Adipocyte (in vitro differentiated cells): ENCODE measurements around the gene LTO1.

Experiments used
- DNase-seq: peaks from one replicate; pipeline ENCODE4 v3.0.0-alpha.2; 2015; ENCODE audit warnings: low read depth
- H3K27me3 ChIP-seq: replicated peaks from 2 replicates; pipeline ENCODE4 v1.7.0; 2013; ENCODE audit warnings: mild to moderate bottlenecking, low read length, moderate library complexity; ENCODE audit not compliant: control insufficient read depth, insufficient read depth
- H3K36me3 ChIP-seq: 2 replicates; pipeline ENCODE4 v1.7.0; 2013; ENCODE audit warnings: low read length, mild to moderate bottlenecking, moderate library complexity; ENCODE audit not compliant: control insufficient read depth, insufficient read depth, severe bottlenecking
- H3K4me1 ChIP-seq: 2 replicates; pipeline ENCODE4 v1.7.0; 2013; ENCODE audit warnings: mild to moderate bottlenecking, low read length, moderate library complexity; ENCODE audit not compliant: control insufficient read depth, insufficient read depth
- H3K4me3 ChIP-seq: 2 replicates; pipeline ENCODE4 v1.7.0; 2013; ENCODE audit warnings: mild to moderate bottlenecking, low read length, moderate library complexity
- H3K9ac ChIP-seq: 2 replicates; pipeline ENCODE4 v1.7.0; 2013; ENCODE audit warnings: mild to moderate bottlenecking, low read length, moderate library complexity
- H3K9me3 ChIP-seq: 2 replicates; pipeline ENCODE4 v1.7.0; 2013; ENCODE audit warnings: mild to moderate bottlenecking, low read length, moderate library complexity; ENCODE audit not compliant: control insufficient read depth

The LTO1 gene

DNA sequence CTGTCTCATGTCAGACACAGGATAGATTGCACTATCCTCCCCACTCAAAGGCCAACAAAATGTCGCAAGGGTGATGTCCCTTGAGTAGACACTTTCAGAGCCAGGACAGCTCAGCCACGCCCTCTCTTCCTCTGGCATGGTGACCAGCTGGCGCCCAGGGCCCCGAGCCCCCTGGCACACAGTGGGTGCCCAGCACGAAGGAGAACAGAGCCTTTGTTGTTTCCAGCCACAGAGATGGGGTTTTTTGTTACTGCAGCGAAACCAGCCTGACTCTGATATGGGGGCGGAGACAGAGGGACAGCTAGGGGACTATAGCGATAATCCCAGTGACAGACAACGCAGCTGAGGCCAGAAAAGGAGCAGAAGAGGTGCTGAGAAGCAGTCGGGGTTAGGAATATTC lies 57.5 kb downstream of the LTO1 start:
- H3K27me3 ChIP-seq = peaks cover 4% of the 10 kb centered on the region
- no peak for DNase-seq
- peaks cover 9% of the 10 kb centered on the region for H3K4me1 ChIP-seq
- no peaks in the 10 kb centered on the region for H3K36me3 ChIP-seq
- no peaks in the 10 kb centered on the region for H3K9me3 ChIP-seq
- H3K4me3 ChIP-seq = no peak overlapping the region
- no peak overlapping the region for H3K9ac ChIP-seq

DNA sequence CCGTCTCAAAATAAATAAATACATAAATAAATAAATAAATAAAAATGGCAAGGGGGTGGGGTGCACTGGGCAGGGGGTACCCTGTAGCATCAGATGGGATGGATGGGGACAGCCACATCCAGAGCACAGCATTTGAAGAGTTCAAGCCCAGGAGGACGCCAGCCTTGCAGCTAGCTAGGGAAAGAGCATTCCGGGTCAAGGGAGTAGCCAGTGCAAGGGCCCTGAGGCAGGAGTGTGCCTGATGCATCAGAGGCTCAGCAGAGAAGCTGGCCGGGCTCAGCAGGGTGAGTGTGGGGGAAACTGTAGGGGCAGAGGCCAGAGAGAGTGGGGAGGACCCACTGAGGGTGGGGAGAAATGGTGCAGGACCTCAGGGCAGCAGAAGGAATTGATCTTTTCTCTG lies 57.9 kb downstream of the LTO1 start:
- H3K36me3 ChIP-seq = no peaks in the 10 kb centered on the region
- peaks cover 9% of the 10 kb centered on the region for H3K4me1 ChIP-seq
- no peak for DNase-seq
- H3K4me3 ChIP-seq = no peak overlapping the region
- H3K9me3 ChIP-seq = no peaks in the 10 kb centered on the region
- no peak overlapping the region for H3K9ac ChIP-seq
- H3K27me3 ChIP-seq = peaks cover 4% of the 10 kb centered on the region
